NOMO-1 (cell line): ENCODE data around the gene ELAC2.

Source experiments
- DNase-seq, 2 experiments: peaks; one replicate each; lab custom pipeline; 2025; ENCODE audit not compliant: unreplicated experiment in 2 of 2; lab: John Stamatoyannopoulos, UW

Gene ELAC2

DNA sequence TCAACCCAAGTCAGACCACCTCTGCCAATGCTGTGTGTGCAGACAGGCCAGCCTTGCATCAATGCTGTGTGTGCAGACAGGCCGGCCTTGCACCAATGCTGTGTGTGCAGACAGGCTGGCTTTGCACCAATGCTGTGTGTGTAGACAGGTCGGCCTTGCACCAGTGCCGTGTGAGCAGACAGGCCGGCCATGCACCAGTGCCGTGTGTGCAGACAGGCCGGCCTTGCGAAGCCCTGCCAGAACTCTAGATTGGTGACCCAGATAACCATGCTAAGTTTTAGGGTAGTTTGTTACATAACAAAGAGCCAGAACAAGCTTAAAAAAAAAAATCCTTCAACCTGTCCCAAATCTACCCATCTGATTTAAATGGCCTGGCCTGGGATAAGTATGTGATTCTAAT lies 54.3 kb downstream of the ELAC2 start:
- DNase-seq: no peak

- DNase-seq: no peak
Measured at GRCh38 chr17:12961655-12962054, 56.2 kb downstream of the ELAC2 start.

DNA sequence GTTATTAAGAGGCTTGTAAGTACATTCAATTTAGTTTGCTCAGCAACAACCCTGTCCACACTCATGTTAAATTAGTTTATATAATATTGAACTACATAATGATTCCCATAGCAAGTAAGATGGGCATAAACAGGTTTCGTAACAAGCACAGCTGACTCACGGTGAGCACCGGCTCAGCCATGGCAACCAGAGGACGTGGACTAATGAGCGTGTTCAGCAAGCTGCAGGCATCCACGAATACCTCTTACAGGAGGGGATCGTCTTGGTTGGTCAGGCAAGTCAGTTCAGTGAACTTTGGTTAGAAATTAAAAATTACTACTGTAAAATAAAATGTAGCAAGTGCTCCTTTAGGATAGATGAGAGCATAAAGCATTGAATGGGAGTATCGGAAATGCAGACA lies 58.4 kb downstream of the ELAC2 start:
- DNase-seq: no peak

GRCh38 chr17:12958786-12959185 lies 59.0 kb downstream of the ELAC2 start:
- DNase-seq: no peak

- DNase-seq: no peak
Measured at GRCh38 chr17:12955521-12955920, 62.3 kb downstream of the ELAC2 start.

GRCh38 chr17:12953156-12953555 lies 64.7 kb downstream of the ELAC2 start:
- no peak for DNase-seq

GRCh38 chr17:12952012-12952411 lies 65.8 kb downstream of the ELAC2 start:
- DNase-seq: no peak

GRCh38 chr17:12947047-12947446 lies 70.8 kb downstream of the ELAC2 start:
- no peak for DNase-seq
